Measurements from ENCODE around the gene PDGFC. TPM values are rescaled to one million over a fixed set of nuclear protein-coding genes. Genes with fewer than 3 reads are reported as not detected.

PDGFC gene
- total RNA-seq, 1 experiment from 2014 or later, result 4.5 TPM

DNA sequence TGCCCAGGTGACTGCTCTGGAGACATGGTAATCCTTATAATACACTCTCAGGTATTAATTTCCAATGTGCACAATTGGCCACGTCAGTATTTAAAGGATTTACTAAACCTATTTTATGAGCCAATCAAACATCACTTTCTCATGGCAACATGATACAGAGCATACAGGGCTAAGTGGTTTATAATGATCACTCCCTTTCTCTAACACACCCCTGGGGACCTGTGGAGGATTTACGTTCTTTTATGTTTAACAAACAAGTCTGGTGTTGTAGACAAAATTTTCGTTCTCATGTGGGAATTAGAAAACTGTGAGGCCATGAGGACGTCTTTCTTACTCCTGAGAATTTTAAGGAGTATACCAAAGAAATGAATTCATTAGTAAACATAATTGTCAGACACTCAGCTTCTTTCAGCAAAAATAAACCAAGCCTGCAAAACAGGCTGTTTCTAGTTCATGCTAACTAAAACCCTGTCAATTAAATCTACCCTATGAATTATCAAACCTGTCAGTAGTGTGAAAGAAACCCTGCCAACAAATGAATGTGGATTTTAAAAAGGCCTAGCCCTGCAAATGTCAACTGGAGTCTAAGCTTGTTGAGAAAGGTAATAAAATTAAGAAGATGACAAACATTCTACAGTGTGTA, 155.8 kb downstream of the PDGFC start:
- H3K27ac Mint-ChIP-seq, result no peak overlapping the region
- no peak overlapping the region for H3K4ac ChIP-seq (ENCODE audit: low read depth, low read length)
- H4K20me1 ChIP-seq (ENCODE audit: control insufficient read depth, insufficient read depth, insufficient read length), result no peaks in the 10 kb centered on the region
- no peaks in the 10 kb centered on the region for H3K4me1 Mint-ChIP-seq
- H3K23me2 ChIP-seq (ENCODE audit: insufficient read length, low read depth, low read length, poor library complexity, severe bottlenecking), result no peaks in the 10 kb centered on the region
- no peak overlapping the region for H2BK20ac ChIP-seq (ENCODE audit: low read depth, low read length, poor library complexity, severe bottlenecking)
- H3K9me3 ChIP-seq (ENCODE audit: control insufficient read depth, low read depth, low read length), result no peaks in the 10 kb centered on the region
- H3K27ac ChIP-seq (ENCODE audit: insufficient read length, low read depth, low read length), result no peak overlapping the region
- no CpG with 5 or more reads among the region's 4 CpGs for WGBS (ENCODE audit: extremely low coverage, insufficient read length, low lambda C conversion rate)
- H2AFZ ChIP-seq (ENCODE audit: low read length), result no peak overlapping the region
- H3T11ph ChIP-seq (ENCODE audit: low read length), result no peak overlapping the region
- no peak overlapping the region for H4K91ac ChIP-seq (ENCODE audit: insufficient read length, low read depth, low read length)
- no peaks in the 10 kb centered on the region for H3K79me2 ChIP-seq (ENCODE audit: insufficient read depth, low read length)
- H3K36me3 Mint-ChIP-seq (ENCODE audit: insufficient read depth in 1 of 3, low read depth in 3 of 3), result no peaks in the 10 kb centered on the region
- H3K9me3 Mint-ChIP-seq, result no peaks in the 10 kb centered on the region
- no peak overlapping the region for H2BK15ac ChIP-seq (ENCODE audit: low read depth, low read length)
- H3K79me1 ChIP-seq (ENCODE audit: insufficient read depth, low read depth, low read length, poor library complexity, severe bottlenecking), result no peaks in the 10 kb centered on the region
- H2AK5ac ChIP-seq (ENCODE audit: insufficient read length, low read length), result no peak overlapping the region
- no peak overlapping the region for H4K5ac ChIP-seq (ENCODE audit: insufficient read length, low read depth, low read length)
- H3K14ac ChIP-seq (ENCODE audit: insufficient read depth, low read length), result no peak overlapping the region
- DNase-seq, result no peak
- no peak overlapping the region for H3K9ac ChIP-seq (ENCODE audit: extremely low read depth, insufficient read length, low read length)
- TF ChIP-seq, protein P1, sequence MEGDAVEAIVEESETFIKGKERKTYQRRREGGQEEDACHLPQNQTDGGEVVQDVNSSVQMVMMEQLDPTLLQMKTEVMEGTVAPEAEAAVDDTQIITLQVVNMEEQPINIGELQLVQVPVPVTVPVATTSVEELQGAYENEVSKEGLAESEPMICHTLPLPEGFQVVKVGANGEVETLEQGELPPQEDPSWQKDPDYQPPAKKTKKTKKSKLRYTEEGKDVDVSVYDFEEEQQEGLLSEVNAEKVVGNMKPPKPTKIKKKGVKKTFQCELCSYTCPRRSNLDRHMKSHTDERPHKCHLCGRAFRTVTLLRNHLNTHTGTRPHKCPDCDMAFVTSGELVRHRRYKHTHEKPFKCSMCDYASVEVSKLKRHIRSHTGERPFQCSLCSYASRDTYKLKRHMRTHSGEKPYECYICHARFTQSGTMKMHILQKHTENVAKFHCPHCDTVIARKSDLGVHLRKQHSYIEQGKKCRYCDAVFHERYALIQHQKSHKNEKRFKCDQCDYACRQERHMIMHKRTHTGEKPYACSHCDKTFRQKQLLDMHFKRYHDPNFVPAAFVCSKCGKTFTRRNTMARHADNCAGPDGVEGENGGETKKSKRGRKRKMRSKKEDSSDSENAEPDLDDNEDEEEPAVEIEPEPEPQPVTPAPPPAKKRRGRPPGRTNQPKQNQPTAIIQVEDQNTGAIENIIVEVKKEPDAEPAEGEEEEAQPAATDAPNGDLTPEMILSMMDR (conservative IDR thresholded peaks at IDR 0.05), result no peak
- H3K18ac ChIP-seq (ENCODE audit: insufficient read length, low read depth, low read length), result no peak overlapping the region
- no peak overlapping the region for H3K56ac ChIP-seq (ENCODE audit: insufficient read length, low read depth, low read length)
- no peak overlapping the region for H2BK5ac ChIP-seq (ENCODE audit: insufficient read length, low read length)
- H3K27me3 Mint-ChIP-seq (ENCODE audit: low read depth), result no peaks in the 10 kb centered on the region
- no peaks in the 10 kb centered on the region for H3K27me3 ChIP-seq (ENCODE audit: insufficient read depth, low read length)
- no peak overlapping the region for H3K23ac ChIP-seq (ENCODE audit: insufficient read length, low read depth, low read length)
- no peak overlapping the region for H3K4me2 ChIP-seq (ENCODE audit: insufficient read depth, insufficient read length, low read length)
- H2BK12ac ChIP-seq (ENCODE audit: insufficient read length, low read depth, low read length), result no peak overlapping the region
- no peaks in the 10 kb centered on the region for H3K4me1 ChIP-seq (ENCODE audit: insufficient read depth, low read length)
- no peak overlapping the region for H2BK120ac ChIP-seq (ENCODE audit: low read depth, low read length, poor library complexity, severe bottlenecking)
- no peak overlapping the region for H4K8ac ChIP-seq (replicated peaks; ENCODE audit: insufficient read length, low read depth, low read length)
- no peak overlapping the region for H3K4me3 Mint-ChIP-seq
